ENCODE data around the gene TNNC2. TPM values are rescaled to one million over a fixed set of nuclear protein-coding genes. Genes with fewer than 3 reads are reported as not detected.

TNNC2 gene
- total and polyA plus RNA-seq, 2 donors from 2014 or later = 1.9 TPM; not detected in 1

DNA sequence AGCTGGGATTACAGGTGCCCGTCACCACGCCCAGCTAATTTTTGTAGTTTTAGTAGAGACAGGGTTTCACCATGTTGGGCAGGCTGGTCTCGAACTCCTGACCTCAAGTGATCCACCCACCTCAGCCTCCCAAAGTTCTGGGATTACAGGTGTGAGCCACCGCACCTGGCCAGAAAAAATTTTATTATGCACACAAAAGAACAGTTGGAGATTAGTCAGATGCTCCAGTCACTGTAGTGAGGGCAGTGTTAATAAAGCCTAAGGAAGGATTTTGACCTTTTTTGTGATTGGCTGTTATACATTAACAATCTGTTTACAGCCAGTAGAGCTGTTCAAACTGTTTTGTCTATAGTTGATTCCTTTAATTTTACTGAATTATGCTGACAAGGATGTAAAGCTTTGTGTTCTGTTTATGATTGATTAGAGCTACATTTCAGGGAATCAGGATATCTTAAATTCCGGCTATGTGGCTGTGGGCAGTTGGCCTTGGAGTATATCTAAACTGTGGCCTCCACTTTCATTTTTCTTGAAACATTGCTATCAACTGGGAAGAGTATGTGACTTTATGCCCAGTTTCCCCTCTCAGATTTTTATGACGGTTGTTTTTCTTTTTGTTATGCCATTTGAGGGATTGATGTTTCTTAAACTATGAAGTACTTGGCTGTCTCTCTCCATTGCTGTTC, 40.2 kb upstream of the TNNC2 start:
- H3K4me1 ChIP-seq (ENCODE audit: control insufficient read depth in 2 of 3, insufficient read depth in 2 of 3, low read depth in 1 of 3, low read length in 3 of 3) = no peaks in the 10 kb centered on the region
- no peak for FAIRE-seq
- no peaks in the 10 kb centered on the region for H3K27me3 ChIP-seq (ENCODE audit: control insufficient read depth, insufficient read depth, low read length)
- no peaks in the 10 kb centered on the region for H3K9me3 ChIP-seq (ENCODE audit: control insufficient read depth in 2 of 3, insufficient read depth in 1 of 3, low read length in 3 of 3)
- H3K27ac ChIP-seq (ENCODE audit: low read depth in 2 of 2, low read length in 2 of 2) = no peak overlapping the region
- intact Hi-C loops (cut with DNase I) = no loop called here
- no peak for DNase-seq
- no peak overlapping the region for H3K9ac ChIP-seq (ENCODE audit: low read length in 3 of 3)
- H3K4me3 ChIP-seq (ENCODE audit: low read length in 3 of 3) = no peak overlapping the region
- no peaks in the 10 kb centered on the region for H3K36me3 ChIP-seq (ENCODE audit: control insufficient read depth in 2 of 3, insufficient read depth in 3 of 3, low read length in 3 of 3)
- TF ChIP-seq, protein P1, sequence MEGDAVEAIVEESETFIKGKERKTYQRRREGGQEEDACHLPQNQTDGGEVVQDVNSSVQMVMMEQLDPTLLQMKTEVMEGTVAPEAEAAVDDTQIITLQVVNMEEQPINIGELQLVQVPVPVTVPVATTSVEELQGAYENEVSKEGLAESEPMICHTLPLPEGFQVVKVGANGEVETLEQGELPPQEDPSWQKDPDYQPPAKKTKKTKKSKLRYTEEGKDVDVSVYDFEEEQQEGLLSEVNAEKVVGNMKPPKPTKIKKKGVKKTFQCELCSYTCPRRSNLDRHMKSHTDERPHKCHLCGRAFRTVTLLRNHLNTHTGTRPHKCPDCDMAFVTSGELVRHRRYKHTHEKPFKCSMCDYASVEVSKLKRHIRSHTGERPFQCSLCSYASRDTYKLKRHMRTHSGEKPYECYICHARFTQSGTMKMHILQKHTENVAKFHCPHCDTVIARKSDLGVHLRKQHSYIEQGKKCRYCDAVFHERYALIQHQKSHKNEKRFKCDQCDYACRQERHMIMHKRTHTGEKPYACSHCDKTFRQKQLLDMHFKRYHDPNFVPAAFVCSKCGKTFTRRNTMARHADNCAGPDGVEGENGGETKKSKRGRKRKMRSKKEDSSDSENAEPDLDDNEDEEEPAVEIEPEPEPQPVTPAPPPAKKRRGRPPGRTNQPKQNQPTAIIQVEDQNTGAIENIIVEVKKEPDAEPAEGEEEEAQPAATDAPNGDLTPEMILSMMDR (IDR thresholded peaks at IDR 0.05; ENCODE audit: borderline replicate concordance, extremely low read depth, insufficient read depth) = no peak

DNA sequence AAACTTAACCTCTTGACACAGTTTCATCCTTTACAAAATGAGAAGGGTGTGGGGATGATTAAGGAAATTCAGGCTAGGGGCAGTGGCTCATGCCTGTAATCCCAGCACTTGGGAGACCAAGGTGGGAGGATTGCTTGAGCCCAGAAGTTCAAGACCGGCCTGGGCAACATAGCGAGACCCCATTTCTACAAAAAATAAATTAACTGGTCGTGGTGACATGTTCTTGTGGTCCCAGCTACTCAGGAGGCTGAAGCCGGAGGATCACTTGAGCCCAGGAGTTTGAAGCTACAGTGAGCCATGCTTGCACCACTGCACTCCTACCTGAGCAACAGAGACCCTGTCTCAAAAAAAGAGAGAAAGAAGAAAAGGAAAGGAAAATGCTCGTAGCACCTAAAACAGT, 39.3 kb upstream of the TNNC2 start:
- TF ChIP-seq, protein P1 (IDR thresholded peaks at IDR 0.05; ENCODE audit: borderline replicate concordance, extremely low read depth, insufficient read depth) = no peak
- intact Hi-C loops (cut with DNase I) = no loop called here
- Histone ChIP-seq H3K36me3 (ENCODE audit: control insufficient read depth in 2 of 3, insufficient read depth in 3 of 3, low read length in 3 of 3) (no peaks in the 10 kb centered on the region), H3K27me3 (ENCODE audit: control insufficient read depth, insufficient read depth, low read length) (no peaks in the 10 kb centered on the region), H3K9me3 (ENCODE audit: control insufficient read depth in 2 of 3, insufficient read depth in 1 of 3, low read length in 3 of 3) (no peaks in the 10 kb centered on the region), H3K9ac (ENCODE audit: low read length in 3 of 3) (no peak overlapping the region), H3K4me3 (ENCODE audit: low read length in 3 of 3) (no peak overlapping the region), H3K27ac (ENCODE audit: low read depth in 2 of 2, low read length in 2 of 2) (no peak overlapping the region), H3K4me1 (ENCODE audit: control insufficient read depth in 2 of 3, insufficient read depth in 2 of 3, low read depth in 1 of 3, low read length in 3 of 3) (peaks cover 0 to under 1% (median 0%) of the 10 kb centered on the region in 3 donors)
- FAIRE-seq (no peak), DNase-seq (no peak)

DNA sequence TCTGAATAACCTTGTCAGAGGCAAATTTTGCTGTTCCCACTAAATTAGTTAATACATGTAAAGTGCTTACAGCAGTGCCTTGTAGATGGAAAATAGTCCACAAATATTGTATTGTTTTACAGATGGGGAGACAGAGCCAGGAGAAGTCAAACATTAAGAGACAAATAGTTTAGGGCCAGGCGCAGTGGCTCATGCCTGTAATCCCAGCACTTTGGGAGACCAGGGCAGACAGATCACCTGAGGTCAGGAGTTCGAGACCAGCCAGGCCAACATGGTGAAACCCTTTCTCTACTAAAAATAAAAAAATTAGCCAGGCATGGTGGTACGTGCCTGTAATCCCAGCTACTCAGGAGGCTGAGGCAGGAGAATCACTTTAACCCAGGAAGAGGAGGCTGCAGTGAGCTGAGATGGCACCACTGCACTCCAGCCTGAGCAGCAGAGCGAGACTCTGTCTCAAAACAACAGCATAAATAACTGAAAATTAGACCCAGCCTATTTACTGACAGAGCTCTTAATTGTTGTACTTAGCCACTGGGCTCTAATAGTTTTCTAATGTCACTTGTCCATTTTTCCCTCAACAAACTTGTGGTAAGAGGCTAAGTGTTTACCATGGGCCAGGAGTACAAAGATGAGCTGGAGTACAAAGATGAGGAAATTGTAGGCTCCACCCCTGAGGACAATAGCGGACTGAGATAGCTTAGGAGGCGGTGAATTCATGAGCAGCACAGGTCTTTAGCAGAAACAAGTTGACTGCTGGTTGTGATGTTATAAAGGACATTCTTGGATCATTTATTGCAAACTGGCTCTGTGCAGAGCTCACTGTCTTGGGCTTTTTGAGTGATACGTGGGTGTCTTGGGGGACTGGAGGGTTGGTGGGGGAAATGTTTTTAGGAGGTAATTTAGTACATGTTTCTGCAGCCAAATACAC, 36.7 kb upstream of the TNNC2 start:
- intact Hi-C loops (cut with DNase I) = no loop called here
- Histone ChIP-seq H3K9ac (ENCODE audit: low read length in 3 of 3) (no peak overlapping the region), H3K4me1 (ENCODE audit: control insufficient read depth in 2 of 3, insufficient read depth in 2 of 3, low read depth in 1 of 3, low read length in 3 of 3) (peaks cover 0 to 6% (median 0%) of the 10 kb centered on the region in 3 donors), H3K9me3 (ENCODE audit: control insufficient read depth in 2 of 3, insufficient read depth in 1 of 3, low read length in 3 of 3) (no peaks in the 10 kb centered on the region), H3K36me3 (ENCODE audit: control insufficient read depth in 2 of 3, insufficient read depth in 3 of 3, low read length in 3 of 3) (no peaks in the 10 kb centered on the region), H3K27me3 (ENCODE audit: control insufficient read depth, insufficient read depth, low read length) (no peaks in the 10 kb centered on the region), H3K27ac (ENCODE audit: low read depth in 2 of 2, low read length in 2 of 2) (no peak overlapping the region), H3K4me3 (ENCODE audit: low read length in 3 of 3) (no peak overlapping the region)
- DNase-seq (no peak), FAIRE-seq (no peak)
- TF ChIP-seq, protein P1 (IDR thresholded peaks at IDR 0.05; ENCODE audit: borderline replicate concordance, extremely low read depth, insufficient read depth) = no peak

Measured in kidney (tissue), 14 donors.